Epithelial cell of proximal tubule (primary cell): ENCODE measurements around the gene TGFBR3. TPM values are rescaled to one million over a fixed set of nuclear protein-coding genes. Genes with fewer than 3 reads are reported as not detected.

Source experiments
- DNase-seq: peaks from one replicate; pipeline ENCODE4 v3.0.0-alpha.2; 2011; ENCODE audit warnings: low read depth
- H3K4me3 ChIP-seq: 2 replicates; pipeline ENCODE4 v1.5.1; 2011; ENCODE audit warnings: low read depth, mild to moderate bottlenecking, low read length
- total RNA-seq: library from RNA; depleted of rRNA; stranded (reverse); fragments of >200 nt; gene quantifications from 2 replicates; pipeline ENCODE4 v1.2.3, GENCODE V29; 2015
- TF ChIP-seq, protein P1 (sequence below): conservative IDR thresholded peaks from 2 replicates; pipeline ENCODE4 v1.5.1; 2012; ENCODE audit warnings: low read depth, mild to moderate bottlenecking, low read length

TGFBR3 gene
- total RNA-seq, 1 donor from 2014 or later, result 6.9 TPM

DNA sequence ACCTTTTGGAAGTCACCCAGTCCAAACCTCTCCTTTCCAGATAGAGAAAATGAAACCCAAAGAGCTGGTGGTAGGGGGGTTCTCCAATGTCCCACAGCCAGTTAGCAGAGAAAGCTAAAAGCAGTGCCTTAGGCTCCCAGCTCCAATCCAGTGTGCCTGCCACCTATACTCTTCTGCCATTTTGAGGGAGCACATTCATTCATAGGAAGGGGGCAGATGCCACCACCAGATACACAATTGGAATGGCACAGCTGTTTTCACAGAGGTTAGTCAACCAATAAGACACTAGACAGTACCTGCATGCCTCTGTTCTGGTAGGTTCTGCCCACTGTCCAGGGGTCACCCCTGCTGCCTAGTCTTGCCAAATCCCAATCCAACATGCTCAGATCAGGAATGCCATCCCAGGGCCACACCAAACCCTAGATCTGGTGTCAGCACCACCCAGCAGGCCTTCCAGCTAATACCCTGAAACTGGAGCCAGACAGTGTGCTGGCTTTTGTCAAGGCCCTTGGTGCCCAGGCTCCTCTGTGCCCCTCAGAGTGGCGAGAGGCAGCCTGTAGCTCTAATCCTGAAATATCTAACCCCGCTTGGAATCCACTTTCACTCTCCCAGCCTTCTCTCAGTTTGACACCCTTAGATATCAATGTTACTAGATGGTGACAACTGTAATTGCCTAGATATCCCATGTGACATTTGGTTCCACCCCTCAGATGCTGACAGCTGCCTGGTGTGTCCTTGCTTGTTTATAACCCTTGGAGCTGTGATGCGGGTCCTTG, 178.6 kb downstream of the TGFBR3 start:
- no peak for DNase-seq
- no peak overlapping the region for H3K4me3 ChIP-seq
- TF ChIP-seq, protein P1, sequence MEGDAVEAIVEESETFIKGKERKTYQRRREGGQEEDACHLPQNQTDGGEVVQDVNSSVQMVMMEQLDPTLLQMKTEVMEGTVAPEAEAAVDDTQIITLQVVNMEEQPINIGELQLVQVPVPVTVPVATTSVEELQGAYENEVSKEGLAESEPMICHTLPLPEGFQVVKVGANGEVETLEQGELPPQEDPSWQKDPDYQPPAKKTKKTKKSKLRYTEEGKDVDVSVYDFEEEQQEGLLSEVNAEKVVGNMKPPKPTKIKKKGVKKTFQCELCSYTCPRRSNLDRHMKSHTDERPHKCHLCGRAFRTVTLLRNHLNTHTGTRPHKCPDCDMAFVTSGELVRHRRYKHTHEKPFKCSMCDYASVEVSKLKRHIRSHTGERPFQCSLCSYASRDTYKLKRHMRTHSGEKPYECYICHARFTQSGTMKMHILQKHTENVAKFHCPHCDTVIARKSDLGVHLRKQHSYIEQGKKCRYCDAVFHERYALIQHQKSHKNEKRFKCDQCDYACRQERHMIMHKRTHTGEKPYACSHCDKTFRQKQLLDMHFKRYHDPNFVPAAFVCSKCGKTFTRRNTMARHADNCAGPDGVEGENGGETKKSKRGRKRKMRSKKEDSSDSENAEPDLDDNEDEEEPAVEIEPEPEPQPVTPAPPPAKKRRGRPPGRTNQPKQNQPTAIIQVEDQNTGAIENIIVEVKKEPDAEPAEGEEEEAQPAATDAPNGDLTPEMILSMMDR, result no peak

DNA sequence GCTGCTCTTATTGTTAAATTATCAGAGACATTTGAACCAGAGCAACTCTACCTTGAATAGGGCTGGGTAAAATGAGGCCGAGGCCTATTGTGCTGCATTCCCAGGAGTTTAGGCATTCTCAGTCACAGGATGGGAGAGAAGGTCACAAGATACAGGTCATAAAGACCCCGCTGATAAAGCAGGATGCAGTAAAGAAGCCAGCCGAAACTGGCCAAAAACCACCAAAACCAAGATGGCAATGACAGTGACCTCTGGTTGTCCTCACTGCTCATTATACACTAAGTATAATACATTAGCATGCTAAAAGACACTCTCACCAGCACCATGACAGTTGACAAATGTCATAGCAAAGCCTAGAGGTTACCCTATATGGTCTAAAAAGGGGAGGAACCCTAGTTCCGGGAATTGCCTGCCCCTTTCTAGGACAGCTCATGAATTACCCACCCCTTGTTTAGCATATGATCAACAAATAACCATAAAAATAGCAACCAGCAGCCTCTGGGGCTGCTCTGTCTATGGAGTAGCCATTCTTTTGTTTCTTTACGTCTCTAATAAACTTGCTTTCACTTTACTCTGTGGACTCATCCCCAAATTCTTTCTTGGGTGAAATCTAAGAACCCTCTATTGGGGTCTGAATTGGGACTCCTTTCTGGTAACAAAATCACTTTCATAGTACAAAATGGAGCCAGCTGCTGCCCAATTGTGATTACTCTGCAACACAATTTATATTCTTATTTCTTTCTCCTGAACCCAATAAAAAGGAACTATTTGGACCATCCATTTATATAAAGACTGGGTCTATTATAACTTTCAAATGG, 179.6 kb downstream of the TGFBR3 start:
- TF ChIP-seq, protein P1, result no peak
- DNase-seq, result no peak
- H3K4me3 ChIP-seq, result no peak overlapping the region

DNA sequence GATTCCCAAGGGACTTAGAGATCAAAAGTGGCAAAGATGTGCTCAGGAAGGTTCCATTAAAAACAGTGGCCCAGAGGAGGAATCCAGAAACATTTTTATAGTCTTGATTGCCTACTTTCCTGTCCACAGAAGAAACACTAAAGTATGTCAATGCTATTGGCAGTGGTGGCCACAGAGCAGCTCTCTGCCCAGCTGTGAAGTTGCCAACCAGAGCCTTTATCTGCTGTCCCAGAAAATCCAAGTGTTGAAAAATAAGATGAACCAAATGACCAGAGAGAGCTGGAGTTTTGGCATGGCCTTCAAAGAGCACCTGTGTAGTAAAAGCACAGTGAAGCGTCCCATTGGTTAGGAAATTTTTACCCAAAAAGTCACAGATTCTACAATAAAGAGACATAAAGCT, 181.2 kb downstream of the TGFBR3 start:
- H3K4me3 ChIP-seq, result no peak overlapping the region
- no peak for DNase-seq
- TF ChIP-seq, protein P1, result no peak

DNA sequence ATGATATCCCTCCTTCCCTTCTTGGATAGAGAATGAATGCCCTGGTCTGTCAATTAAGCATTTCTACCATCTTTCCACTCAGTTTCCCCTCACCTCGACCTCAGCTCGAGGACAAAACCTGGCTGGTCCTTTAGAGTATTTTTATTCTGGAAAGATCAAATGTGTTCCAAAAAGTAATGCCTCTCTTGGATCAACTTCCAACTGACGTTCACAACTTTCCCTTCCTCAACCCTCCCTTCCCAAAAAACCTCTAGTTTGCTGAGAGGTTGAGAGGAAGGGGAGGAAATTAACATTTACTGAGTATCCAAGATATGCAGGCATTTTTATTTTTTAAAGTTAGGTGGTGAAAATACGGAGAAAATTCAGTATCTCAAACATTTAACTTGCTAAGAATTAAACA, 182.9 kb downstream of the TGFBR3 start:
- DNase-seq, result no peak

DNA sequence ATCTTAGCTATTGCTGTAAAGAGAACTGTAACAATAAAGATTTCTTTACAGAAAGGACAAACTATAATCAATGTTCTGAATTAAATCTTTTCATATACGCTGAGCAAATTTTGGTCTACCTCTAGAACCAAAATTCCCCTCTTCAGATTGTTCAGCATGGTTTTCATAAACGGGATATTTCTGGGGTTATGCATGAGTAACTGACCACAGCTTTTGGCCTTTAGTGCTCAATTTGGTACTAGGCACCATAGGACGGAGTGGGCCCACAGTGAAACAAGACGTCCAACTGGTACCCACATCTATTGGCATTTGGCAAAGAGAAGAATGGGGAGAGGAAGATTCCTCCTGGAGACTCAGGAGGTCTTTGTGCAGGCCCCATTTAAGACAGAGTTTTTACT, 184.5 kb downstream of the TGFBR3 start:
- no peak for DNase-seq
- no peak overlapping the region for H3K4me3 ChIP-seq
- TF ChIP-seq, protein P1, result no peak

More for the DNA sequence above, 182.9 kb downstream of the TGFBR3 start:
- H3K4me3 ChIP-seq, result no peak overlapping the region
- TF ChIP-seq, protein P1, result no peak

DNA sequence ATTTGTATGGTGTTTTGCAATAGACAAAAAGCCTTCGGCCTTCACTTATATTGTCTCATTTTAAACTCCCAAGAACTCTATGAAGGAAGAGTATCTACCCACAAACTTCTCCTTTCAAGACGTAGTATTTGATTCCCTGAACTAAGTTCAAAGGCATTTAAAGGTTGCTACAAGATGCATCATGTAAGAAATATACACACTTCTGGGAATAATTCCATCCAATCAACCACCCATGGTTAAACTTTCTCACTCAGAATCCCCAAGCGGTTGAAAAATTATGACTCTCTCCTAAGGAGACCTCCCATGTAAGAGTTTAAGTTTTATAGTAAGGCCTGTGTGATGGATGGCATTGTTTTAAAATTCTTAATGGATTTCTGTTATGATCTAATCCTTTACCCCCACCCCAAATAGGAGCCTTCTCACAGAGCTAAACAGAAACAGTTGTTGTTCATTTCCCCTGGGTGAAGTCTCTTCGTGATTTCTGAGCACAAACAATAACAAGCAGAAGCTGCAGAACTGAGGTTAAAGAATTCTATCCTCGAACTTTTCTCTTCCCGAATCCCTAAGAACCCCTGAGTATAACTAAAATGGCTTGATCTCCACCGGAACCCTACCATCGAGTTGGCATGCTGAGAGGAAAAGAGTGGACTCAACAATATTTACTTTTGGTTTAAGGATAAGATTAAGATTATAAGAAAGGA, 185.0 kb downstream of the TGFBR3 start:
- H3K4me3 ChIP-seq, result no peak overlapping the region
- no peak for DNase-seq
- TF ChIP-seq, protein P1, result no peak
